Left lung (tissue), 10 donors: Measurements from ENCODE around the gene HES5. TPM values are rescaled to one million over a fixed set of nuclear protein-coding genes. Genes with fewer than 3 reads are reported as not detected.
A peak's percentile ranks its signal among the peaks of the same experiment; 100 is the strongest.

Experiments
- ATAC-seq: fragments of 200-7000 bp; cut with Tn5 transposase; one replicate; pipeline ENCODE4 v1.9.1; 2020; ENCODE audit warnings: moderate library complexity
- DNase-seq, 4 donors: peaks; one replicate each; pipeline ENCODE4 v3.0.0-alpha.2; 2013 to 2020
- H3K27ac ChIP-seq, 2 donors: fragments of 200-600 bp; sonication (generic) in 1 of 2; one replicate each; pipeline versions ENCODE4 v1.5.0 to v1.8.0; 2020 to 2021
- H3K27me3 ChIP-seq, 2 donors: fragments of 200-600 bp; sonication (generic) in 1 of 2; one replicate each; pipeline versions ENCODE4 v1.5.0 to v1.8.0; 2020 to 2021
- H3K36me3 ChIP-seq, 2 donors: fragments of 200-600 bp; sonication (generic) in 1 of 2; one replicate each; pipeline versions ENCODE4 v1.5.0 to v1.8.0; 2020 to 2021
- H3K4me1 ChIP-seq, 2 donors: fragments of 200-600 bp; one replicate each; pipeline ENCODE4 v1.8.0; 2021
- H3K4me3 ChIP-seq, 2 donors: fragments of 200-600 bp; sonication (generic) in 1 of 2; one replicate each; pipeline versions ENCODE4 v1.5.0 to v1.8.0; 2020 to 2021; ENCODE audit warnings: mild to moderate bottlenecking in 1 of 2
- H3K9me3 ChIP-seq, 2 donors: fragments of 200-600 bp; sonication (generic) in 1 of 2; one replicate each; pipeline versions ENCODE4 v1.5.0 to v1.8.0; 2020 to 2021
- intact Hi-C, 2 donors: fragments of 100-400 bp; cut with DNase I; formaldehyde crosslinking; loops; one replicate each; pipeline versions ENCODE4 v1.11.2 to v1.14.2; 2022
- polyA plus RNA-seq, 6 donors: library from polyadenylated mRNA; unstranded; fragments of 120-200 nt; gene quantifications; one replicate each; pipeline ENCODE4 v1.2.1, GENCODE V29; 2013; ENCODE audit not compliant: insufficient read length in 6 of 6
- total RNA-seq, 2 donors: library from RNA; stranded (reverse); fragmentation: NEBNext Ultra II Directional; extraction: Animal tissue kit (Norgen Biotek cat#: 25700); gene quantifications; one replicate each; pipeline ENCODE4 v1.2.1, GENCODE V29; 2021
- TF ChIP-seq, protein P1 (sequence below), 2 donors: fragments of 200-600 bp; sonication (generic) in 1 of 2; IDR thresholded peaks; one replicate each; pipeline versions ENCODE4 v1.5.0 to v1.8.0; 2021; ENCODE audit warnings: antibody characterized with exemption in 2 of 2
- donor health status: DM: no; HTN: yes; CAD: no.
- donor health status: DM: no; HTN: no; CAD: no.

HES5 gene
- total and polyA plus RNA-seq, 8 donors, result 0.21 to 1.2 (median 0.65) TPM

DNA sequence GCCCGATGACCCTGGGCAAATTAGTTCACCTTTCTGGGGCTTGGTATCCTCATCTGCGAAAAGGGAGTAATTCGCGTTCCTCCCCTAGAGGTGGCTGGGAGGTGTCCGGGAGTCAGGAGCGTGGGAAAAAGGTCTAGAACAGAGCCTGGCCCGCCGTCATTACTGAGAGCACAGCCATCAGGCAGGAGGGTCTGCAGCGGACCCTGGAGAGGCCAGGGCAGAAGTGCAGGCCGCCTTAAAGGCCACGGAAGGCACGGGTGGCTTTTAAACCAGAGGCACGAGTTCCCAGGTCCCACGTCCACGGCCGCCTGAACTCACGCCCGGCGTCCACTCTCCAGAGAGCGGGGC, 4.5 kb downstream of the HES5 start:
- DNase-seq (no peak), ATAC-seq (no peak)
- intact Hi-C loops, result no loop called here
- Histone ChIP-seq H3K27ac (peak overlapping the region in 1 of 2 donors; percentile 83), H3K4me1 (peaks cover 30 to 63% of the 10 kb centered on the region in 2 donors), H3K36me3 (peaks cover 0 to 12% of the 10 kb centered on the region in 2 donors), H3K4me3 (peak overlapping the region; percentile 58 to 97), H3K27me3 (peaks cover 7 to 37% of the 10 kb centered on the region in 2 donors), H3K9me3 (no peaks in the 10 kb centered on the region)
- TF ChIP-seq, protein P1, sequence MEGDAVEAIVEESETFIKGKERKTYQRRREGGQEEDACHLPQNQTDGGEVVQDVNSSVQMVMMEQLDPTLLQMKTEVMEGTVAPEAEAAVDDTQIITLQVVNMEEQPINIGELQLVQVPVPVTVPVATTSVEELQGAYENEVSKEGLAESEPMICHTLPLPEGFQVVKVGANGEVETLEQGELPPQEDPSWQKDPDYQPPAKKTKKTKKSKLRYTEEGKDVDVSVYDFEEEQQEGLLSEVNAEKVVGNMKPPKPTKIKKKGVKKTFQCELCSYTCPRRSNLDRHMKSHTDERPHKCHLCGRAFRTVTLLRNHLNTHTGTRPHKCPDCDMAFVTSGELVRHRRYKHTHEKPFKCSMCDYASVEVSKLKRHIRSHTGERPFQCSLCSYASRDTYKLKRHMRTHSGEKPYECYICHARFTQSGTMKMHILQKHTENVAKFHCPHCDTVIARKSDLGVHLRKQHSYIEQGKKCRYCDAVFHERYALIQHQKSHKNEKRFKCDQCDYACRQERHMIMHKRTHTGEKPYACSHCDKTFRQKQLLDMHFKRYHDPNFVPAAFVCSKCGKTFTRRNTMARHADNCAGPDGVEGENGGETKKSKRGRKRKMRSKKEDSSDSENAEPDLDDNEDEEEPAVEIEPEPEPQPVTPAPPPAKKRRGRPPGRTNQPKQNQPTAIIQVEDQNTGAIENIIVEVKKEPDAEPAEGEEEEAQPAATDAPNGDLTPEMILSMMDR (IDR thresholded peaks at IDR 0.05), result no peak

DNA sequence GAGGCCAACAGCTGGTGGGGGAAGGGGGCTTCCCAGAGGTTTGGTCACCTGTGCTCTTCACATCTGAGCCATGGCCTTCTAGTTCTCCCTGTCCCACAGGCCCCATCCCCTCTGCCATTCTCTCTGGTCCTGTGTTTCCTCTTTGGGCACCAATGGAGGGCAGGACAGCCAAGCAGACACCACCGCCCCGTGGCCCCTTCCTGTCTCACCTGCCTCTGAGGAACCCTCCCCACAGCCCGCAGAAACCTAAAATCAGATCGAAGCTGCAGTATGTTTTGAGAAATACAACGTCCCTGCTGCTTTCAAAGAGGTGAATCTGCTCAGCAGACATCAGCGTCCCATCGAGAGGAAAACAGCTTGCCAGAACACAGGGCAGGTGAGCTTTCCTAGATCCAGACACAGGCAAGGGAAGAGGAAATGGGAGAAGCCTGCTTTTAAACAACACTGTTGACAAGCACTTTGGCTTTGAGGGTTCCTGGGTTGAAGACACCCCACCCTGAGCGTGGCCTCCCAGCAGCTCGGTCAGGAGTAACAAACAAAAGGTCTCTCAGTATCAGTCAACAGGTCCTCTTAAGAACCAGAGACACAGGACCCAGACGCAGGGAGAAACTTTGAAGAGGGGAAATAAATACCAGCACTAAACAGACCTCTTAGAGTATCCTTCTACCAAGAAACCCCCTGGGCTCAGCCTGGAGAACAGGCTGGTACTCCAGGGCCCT, 6.0 kb downstream of the HES5 start:
- TF ChIP-seq, protein P1 (IDR thresholded peaks at IDR 0.05), result no peak
- DNase-seq (no peak), ATAC-seq (no peak)
- Histone ChIP-seq H3K27me3 (peaks cover 0 to 22% of the 10 kb centered on the region in 2 donors), H3K27ac (no peak overlapping the region), H3K4me3 (no peak overlapping the region), H3K4me1 (peaks cover 29 to 48% of the 10 kb centered on the region in 2 donors), H3K9me3 (no peaks in the 10 kb centered on the region), H3K36me3 (peaks cover 0 to 27% of the 10 kb centered on the region in 2 donors)
- intact Hi-C loops, result no loop called here

DNA sequence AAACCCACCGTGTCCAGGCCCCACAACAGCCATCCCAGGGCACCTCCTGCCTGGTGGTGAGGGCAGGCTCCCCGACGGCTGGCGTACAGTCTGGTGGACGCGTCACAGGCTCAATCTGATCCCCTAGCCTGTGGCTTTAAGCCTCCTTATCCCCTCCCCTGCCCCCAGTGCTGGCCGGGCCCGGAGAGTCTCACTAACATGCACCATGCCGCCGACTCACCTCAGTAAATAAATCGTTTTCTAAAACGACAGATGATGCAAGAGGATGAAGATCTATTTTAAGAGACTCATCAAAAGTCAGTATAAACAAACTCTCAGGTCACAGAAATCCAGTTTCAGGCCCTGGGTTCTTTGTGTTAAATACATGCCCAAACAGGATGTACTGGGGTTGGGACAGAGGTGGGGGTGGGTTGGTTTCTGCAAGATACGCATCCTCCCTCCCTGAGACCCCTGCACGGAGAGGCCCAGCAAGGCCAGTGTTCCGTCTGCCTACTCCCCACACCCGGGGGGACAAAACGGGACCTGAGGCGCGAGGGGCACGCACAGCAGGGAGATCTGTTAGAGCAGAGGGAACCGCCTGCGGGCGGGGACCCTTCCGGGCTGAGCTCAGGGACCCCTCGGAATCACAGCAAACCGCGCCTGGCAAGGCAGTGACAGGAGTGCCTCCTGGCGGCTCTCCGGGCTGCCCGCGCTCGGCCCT, 6.7 kb downstream of the HES5 start:
- peaks cover 0 to 34% of the 10 kb centered on the region in 2 donors for H3K36me3 ChIP-seq
- H3K9me3 ChIP-seq, result no peaks in the 10 kb centered on the region
- H3K27ac ChIP-seq, result no peak overlapping the region
- intact Hi-C loops, result no loop called here
- ATAC-seq (no peak), DNase-seq (no peak)
- TF ChIP-seq, protein P1 (IDR thresholded peaks at IDR 0.05), result no peak
- H3K27me3 ChIP-seq, result peaks cover 0 to 15% of the 10 kb centered on the region in 2 donors
- H3K4me3 ChIP-seq, result no peak overlapping the region
- peaks cover 25 to 41% of the 10 kb centered on the region in 2 donors for H3K4me1 ChIP-seq

DNA sequence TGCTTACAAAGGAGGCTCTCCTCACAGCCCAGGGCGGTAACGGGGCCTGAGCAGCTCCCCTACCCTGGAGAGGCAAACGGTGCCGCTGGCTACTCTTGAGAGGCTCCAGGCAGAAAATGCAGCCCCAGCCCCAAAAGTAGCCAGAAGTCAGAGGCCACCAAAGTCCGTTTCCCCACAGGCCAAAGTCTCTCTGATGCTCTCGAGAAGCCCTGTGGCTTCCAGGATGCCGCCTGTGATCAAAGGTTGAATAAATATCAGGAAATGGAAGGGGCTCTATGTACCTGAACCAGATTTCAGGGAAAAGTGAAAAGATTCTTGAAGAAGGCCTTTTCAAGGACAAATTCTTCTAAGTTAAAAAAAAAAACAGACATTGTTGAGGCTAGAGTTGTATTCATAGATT, 7.8 kb downstream of the HES5 start:
- H3K4me1 ChIP-seq, result peaks cover 25 to 36% of the 10 kb centered on the region in 2 donors
- H3K4me3 ChIP-seq, result no peak overlapping the region
- DNase-seq (no peak), ATAC-seq (no peak)
- H3K36me3 ChIP-seq, result peaks cover 0 to 45% of the 10 kb centered on the region in 2 donors
- H3K27me3 ChIP-seq, result peaks cover 0 to 4% of the 10 kb centered on the region in 2 donors
- no peaks in the 10 kb centered on the region for H3K9me3 ChIP-seq
- H3K27ac ChIP-seq, result no peak overlapping the region
- TF ChIP-seq, protein P1 (IDR thresholded peaks at IDR 0.05), result no peak
- intact Hi-C loops, result no loop called here

DNA sequence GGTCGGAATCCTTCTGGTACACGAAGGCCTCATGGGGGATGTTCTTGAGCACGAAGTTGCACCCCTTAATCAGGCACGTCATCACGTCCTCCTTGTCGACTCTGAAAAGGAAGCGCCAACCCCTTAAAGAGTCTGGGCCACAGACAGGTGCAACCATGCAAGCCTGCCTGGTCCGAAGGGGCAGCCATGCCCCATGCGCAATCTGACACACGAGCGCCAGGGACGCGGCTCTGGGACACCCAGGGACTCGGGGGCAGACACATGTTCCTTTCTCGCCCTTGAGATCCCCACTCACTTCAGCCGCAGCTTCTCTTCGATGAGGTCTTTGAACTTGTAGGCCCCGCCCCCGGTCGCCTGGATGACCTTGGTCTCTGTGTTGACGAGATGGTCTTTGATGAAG, 9.3 kb downstream of the HES5 start:
- Histone ChIP-seq H3K4me3 (no peak overlapping the region), H3K36me3 (peaks cover 0 to 59% of the 10 kb centered on the region in 2 donors), H3K4me1 (peaks cover 20 to 28% of the 10 kb centered on the region in 2 donors), H3K27ac (no peak overlapping the region), H3K27me3 (no peaks in the 10 kb centered on the region), H3K9me3 (no peaks in the 10 kb centered on the region)
- ATAC-seq, result no peak
- DNase-seq, result no peak
- intact Hi-C loops, result no loop called here
- TF ChIP-seq, protein P1 (IDR thresholded peaks at IDR 0.05), result no peak
